ENCODE data around the gene NUDT2.
"Not testable (repeated sequence)": the region's sequence is repeated elsewhere in the genome, so short reads cannot be mapped to it uniquely, and the experiment has no call there.

NUDT2 gene

DNA sequence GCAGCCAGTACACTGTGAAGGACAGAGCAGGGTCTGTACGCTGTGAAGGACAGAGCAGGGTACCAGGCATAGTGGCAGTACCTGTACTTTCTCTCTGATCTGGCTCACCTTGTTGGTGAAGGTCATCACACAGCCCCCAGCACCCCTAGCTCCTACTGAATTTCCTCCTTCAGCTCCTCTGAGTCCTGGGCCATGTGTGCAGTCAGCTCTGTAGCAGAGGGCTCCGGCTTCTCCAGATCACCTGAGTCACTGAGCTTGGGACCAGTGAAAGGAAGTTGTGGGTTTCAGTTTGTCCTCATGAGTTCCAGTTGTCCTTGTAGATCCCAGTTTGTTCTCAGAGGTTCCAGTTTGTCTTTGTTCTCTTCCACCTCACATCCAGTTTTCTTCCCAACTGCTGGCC, 5.5 kb downstream of the NUDT2 start:
- no peak for DNase-seq (ENCODE audit: low read depth, low spot score)

DNA sequence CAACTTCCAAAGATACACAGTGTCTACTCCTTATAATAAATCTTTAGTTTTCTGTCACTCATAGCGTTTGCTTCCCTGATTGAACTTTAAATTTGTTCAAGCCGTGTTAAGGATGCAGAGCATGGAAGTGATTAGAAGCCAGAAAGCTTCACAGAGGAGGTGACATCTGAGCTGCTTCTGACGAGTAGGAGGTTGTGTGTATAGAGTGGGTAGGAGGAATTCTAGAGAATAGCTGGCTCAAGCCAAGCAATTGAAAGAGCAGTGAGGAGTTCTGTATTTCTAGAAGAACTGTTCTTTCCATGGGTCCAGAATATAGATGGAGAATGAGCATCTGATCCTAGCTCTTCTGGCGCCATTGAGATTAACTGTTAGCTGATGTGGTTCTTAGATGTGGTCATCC, 6.0 kb downstream of the NUDT2 start:
- DNase-seq (ENCODE audit: low read depth, low spot score), result no peak

DNA sequence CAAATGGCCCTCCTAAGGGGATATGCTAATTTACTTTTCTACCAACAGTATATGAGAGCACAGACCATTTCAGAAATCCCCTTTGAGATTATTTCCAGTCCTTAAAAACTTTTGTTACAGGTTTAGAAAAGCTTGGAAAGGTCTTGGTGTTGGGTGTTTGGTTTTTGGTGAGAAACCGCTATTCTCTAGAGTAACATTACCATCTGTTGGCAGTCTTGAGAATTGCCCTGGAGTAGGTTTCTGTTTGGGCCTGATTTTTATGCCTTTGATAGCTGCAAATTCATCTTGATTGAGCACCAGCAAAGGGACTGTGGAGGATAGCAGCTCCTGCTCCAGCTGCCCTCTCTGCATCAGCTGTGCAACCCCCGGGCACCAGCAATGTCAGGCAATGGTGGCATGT, 8.0 kb downstream of the NUDT2 start:
- DNase-seq (ENCODE audit: low read depth, low spot score), result no peak

DNA sequence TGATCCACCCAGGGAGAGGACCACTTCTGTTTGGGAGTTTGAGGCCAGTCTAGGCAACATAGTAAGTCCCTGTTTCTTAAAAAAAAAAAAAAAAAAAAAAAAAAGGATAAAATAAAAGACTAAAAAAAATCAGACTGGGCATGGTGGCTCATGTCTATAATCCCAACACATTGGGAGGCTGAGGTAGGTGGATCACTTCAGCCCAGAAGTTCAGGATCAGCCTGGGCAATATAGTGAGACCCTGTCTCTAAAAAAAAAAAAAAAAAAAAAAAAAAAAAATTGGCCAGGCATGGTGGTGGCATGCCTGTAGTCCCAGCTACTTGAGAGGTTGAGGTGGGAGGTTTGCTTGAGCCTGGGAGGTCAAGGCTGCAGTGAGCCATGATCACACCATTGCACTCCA, 8.7 kb downstream of the NUDT2 start:
- DNase-seq (ENCODE audit: low read depth, low spot score), result not testable (repeated sequence)

DNA sequence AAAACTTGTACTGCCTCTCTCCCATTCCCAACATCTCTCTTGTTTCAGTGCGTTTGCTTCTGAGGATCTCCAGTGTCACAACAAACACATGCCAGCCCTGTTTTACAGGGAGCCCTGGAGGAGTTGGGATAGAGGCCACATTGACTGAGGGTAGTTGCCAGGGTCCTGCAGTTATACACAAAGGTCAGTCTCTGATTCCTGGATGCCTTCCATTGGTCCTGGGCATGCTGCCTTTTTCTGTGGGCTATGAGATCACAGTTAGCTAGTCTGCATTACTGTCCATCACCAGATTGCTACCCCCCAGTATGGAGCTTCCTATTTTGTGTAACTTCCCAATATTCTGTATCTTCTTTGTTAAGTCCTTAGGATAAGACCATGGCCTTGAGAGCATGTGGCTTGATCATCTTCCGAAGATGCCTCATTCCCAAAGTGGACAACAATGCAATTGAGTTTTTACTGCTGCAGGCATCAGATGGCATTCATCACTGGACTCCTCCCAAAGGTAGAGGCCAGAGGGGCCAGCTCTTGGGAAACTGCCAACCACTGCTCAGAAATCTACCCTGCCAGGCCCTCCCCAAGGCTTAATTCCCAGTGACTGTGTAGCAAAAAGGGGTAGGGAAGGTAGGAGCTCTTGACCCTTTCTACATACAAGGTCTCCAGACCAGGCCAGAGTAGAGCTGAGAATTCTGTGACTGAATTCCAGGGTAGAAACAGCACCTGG, 9.5 kb downstream of the NUDT2 start:
- no peak for DNase-seq (ENCODE audit: low read depth, low spot score)

DNA sequence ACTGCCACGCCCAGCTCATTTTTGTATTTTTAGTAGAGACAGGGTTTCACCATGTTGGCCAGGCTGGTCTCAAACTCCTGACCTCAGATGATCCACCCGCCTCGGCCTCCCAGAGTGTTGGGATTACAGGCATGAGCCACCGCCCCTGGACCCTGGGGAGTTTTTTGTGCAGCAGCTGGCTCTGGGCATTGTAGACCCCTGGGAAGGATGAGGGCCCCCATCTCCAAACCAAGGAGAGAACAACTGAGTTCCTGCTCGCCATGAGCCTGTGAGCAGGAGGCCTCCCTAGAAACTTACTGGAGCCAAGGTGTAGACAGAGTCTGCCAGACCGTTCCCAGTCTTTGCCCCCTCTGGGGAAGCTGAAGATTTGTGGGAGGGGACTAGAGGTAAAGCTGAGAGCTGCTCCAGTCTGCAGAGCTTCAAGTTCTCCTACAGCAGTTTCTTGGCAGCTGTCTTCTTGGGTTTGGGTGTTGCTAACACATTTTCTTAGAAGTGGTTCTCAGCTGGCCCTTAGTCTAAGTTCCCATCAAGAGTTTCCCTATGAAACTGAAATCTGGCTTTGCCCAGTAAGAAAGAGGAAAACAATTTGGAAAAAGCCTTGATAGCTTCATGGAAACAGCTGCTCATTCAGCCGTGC, 12.4 kb downstream of the NUDT2 start:
- DNase-seq (ENCODE audit: low read depth, low spot score), result no peak

DNA sequence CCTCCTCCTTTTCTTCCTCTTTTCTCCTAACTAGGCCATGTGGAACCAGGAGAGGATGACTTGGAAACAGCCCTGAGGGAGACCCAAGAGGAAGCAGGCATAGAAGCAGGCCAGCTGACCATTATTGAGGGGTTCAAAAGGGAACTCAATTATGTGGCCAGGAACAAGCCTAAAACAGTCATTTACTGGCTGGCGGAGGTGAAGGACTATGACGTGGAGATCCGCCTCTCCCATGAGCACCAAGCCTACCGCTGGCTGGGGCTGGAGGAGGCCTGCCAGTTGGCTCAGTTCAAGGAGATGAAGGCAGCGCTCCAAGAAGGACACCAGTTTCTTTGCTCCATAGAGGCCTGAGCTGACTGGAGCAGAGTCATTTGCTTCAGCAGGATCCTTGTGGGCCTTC, 13.7 kb downstream of the NUDT2 start:
- DNase-seq (ENCODE audit: low read depth, low spot score), result no peak

DNA sequence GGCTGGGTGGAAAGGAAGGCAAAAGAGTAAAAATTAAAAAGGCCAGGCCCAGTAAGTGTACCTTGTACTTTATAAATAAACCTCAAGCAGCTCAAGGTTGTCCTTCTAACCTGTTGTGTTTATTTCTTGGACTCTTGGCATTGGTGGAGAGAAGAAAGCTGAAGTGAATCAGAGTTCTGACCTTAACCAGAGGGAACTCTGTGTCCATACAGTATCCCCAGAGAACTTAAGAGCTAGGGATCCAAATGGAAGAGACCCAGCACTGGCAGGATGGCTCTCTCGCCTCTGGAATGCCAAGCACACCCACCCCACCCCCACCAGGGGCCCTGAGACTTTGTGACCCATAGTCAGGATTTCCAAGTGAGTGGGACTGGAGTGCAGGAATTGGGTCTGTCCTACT, 14.2 kb downstream of the NUDT2 start:
- no peak for DNase-seq (ENCODE audit: low read depth, low spot score)

DNA sequence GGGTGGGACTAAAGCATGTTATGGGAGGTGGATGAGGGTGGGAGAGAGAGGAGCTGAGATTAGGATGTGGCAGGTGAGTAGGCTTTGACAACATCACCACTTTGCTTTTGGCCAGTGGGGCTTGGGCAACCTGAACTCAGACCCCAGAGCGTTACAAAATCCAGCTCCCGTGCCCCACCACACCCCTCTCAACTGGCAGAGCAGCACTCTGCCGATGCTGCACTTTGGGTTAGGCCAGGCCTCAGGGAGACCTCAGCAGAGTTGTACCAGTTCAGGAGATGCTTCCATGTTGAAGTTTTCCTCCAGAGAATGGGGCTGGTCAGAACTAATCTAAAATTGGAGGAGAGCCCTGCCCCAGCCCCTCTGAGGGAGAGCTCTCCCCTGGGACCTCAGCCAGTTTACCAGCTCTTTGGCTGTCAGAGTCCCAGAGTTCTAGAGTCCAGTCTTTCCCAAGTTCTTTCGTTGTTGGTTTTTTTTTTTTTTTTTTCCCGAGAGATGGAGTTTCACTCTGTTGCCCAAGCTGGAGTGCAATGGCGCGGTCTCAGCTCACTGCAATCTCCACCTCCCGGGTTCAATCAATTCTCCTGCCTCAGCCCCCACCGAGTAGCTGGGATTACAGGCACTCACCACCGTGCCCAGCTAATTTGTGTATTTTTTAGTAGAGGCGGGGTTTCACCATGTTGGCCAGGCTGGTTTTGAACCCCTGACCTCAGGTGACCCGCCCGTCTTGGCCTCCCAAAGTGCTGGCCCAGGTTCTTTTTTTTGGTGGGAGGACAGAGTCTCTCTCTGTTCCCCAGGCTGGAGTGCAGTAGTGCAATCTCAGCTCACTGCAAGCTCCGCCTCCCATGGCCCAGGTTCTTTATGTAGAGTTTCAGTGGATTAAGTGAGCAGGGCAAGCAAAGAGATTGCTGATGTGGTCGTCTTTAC, 17.8 kb downstream of the NUDT2 start:
- no peak for DNase-seq (ENCODE audit: low read depth, low spot score)

DNA sequence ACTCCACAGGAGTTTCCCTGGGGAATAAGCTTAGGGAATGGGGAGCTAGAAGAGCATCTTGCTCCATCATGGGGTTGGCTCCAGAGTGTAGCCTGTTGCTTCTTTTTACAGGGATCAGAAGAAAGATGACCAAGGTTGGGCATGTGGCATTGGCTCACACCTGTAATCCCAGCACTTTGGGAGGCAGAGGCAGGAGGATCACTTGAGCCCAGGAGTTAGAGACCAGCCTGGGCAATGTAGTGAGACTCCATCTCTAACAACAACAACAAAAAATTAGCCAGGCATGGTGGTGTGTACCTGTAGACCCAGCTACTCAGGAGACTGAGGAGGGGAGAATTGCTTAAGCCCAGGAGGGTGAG, 18.4 kb downstream of the NUDT2 start:
- DNase-seq (ENCODE audit: low read depth, low spot score), result no peak

DNA sequence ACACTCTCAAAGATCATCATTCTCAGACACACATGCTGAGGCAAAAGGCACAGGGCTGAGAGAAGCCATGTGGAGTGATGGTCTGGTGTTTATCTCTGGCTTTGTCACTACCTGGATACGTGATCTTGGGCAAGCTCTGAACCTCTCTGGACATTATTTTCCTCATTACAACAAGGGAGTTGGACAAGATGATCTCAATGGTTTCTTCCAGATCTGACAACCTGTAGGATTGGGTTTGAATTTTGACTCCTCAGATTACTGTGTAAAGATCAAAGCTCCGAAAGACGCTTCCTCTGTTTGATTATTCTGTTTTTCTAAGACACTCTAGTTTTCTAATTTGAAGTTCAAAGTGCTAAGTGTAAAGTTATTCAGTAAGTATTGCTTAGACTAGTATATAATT, 20.0 kb downstream of the NUDT2 start:
- no peak for DNase-seq (ENCODE audit: low read depth, low spot score)

DNA sequence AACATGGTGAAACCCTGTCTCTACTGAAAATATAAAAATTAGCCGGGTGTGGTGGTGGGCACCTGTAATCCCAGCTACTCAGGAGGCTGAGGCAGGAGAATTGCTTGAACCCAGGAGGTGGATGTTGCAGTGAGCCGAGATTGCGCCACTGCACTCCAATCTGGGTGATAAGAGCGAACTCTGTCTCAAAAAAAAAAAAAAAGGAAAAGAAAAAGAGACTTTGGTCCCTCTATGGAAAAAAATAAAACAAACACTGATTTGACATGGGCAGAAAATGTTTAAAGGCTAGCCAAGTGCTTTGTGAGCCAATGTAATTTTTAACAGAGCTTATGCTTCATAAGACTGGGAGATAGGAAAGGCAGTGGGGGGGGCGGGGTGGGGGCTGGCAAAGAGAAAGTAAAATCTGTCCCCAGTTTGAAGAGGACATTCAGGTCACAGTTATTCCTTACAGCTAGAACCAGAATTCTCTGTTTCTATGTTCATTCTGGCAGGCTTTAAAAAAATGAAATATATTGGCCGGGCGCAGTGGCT, 22.8 kb downstream of the NUDT2 start:
- not testable (repeated sequence) for DNase-seq (ENCODE audit: low read depth, low spot score)

DNA sequence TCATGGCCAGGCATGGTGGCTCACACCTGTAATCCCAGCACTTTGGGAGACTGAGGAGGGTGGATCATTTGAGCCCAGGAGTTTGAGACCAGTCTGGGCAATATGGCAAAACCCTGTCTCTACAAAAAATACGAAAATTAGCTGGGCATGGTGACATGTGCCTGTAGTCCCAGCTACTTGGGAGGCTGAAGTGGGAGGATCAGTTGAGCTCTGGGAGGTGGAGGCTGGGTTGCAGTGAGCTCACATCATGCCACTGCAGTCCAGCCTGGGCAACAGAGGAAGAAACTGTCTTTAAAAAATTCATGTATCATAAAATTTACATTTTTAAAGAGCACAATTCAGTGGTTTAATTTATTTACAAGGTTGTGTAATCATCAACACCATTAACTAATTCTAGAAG, 23.6 kb downstream of the NUDT2 start:
- not testable (repeated sequence) for DNase-seq (ENCODE audit: low read depth, low spot score)

DNA sequence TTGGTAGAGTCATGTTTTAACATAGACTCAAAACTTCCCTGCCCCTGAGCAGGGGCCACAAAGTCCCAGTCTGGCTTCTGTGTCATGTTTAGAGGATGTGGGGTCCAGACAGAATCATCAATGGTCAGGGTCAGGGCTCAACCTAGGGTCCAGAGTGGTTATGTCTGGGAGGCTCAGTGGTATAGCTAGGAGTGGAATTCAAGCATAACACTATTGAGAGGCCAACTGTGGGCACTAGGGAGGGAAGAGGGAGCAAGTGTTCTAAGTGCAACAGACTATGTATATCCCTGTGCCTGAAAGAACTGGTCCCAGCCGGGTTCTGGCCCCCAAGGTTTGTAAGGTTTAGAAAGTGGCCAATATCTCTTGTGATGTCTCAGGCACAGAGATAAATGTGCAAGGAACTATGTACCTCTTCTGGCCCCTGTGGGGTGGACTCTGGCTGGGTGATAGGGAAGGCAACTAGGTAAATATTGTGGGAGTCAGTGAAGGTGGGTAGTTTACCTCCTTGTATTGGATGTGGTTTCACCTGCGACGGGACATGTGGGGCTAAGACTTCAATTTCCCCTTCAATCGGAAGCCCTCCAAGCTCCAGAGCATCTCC, 33.3 kb downstream of the NUDT2 start:
- no peak for DNase-seq (ENCODE audit: low read depth, low spot score)

DNA sequence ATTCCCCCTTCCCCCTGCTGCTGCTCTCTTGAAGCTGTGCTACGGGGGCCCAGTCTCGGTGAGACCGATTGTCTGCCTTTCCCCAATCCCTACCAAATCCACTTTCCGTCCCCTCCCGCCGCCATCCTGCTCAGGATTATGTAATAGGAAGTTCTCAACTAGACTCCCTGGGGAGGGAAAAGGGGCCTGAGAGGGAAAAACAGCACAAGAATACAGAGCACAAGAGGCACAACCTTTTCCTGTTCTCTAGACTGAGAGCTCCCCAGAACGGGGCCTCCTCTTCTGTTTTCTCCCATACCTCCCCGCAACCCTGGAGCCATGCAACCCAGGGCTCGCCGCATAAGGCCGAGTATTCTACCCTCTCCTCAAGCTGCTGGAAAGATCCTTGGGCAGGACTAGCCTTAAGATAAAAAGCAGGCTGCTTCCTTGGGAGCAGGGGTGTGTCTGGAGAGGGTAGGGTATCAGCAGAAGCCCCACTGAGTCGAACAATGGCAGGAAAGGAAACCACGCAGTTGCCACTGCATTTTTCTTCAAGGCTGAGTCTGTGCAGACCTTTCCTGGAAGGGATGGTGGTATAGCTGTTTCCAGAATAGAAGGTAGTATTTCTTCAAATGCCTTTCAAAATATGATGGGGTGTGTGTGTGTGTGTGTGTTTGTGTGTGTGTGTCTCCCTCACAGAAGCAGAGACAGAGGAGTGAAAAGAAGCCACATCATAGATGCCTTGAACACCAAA, 34.4 kb downstream of the NUDT2 start:
- DNase-seq (ENCODE audit: low read depth, low spot score), result no peak

DNA sequence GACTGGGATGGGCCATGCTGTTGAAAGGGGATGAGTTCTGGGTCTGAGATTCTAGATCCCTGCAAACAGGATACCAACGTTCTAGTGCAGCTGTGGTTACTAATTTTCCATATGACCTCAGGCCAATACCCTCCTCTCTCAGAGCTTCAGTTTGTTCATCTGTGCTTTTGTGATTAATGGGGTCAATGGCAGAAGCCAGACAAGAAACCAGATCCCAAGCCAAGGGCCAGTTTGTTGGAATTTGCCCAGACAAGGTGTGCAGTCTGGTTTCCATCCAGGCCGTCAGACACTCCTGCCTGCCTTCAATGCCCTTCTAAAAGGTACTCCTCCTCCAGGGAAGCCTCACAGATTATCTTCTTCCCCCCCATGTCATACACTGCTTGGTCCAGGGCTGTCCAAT, 35.9 kb downstream of the NUDT2 start:
- no peak for DNase-seq (ENCODE audit: low read depth, low spot score)

DNA sequence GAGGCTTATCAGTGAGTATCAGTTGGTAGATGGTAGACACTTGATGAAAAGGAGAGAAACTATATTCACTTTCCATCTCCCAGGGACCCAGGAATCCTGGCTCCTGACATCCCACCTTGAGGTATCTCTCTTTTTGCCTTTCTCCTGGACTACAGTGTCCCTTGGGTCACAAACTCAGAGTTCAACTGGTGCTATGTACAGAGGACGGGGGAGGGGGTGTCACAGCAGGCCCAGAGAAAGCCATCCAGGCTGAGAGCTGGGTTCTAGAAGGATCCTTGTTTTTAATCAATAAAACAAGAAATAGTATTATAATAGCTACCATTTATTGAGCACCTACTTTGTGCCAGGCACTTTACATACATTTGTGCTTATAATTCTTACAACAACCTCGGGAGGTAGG, 37.0 kb downstream of the NUDT2 start:
- DNase-seq (ENCODE audit: low read depth, low spot score), result no peak

DNA sequence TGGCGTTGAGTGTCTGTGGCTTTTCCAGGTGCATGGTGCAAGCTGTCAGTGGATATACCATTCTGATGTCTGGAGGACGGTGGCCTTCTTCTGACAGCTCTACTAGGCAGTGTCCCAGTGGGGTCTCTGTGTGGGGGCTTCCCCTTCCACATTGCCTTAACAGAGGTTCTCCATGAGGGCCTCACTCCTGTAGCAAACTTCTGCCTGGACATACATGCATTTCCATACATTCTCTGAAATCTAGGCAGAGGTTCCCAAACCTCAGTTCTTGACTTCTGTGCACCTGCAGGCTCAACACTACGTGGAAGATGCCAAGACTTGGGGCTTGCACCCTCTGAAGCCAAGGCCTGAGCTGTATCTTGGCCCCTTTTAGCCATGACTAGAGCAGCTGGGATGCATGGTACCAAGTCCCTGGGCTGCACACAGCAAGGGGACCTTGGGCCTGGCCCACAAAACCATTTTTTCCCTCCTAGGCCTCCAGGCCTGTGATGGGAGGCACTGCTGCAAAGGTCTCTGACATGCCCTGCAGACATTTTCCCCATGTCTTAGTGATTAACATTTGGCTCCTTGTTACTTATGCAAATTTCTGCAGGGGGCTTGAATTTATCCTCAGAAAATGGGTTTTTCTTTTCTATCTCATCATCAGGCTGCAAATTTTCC, 38.5 kb downstream of the NUDT2 start:
- not testable (repeated sequence) for DNase-seq (ENCODE audit: low read depth, low spot score)

DNA sequence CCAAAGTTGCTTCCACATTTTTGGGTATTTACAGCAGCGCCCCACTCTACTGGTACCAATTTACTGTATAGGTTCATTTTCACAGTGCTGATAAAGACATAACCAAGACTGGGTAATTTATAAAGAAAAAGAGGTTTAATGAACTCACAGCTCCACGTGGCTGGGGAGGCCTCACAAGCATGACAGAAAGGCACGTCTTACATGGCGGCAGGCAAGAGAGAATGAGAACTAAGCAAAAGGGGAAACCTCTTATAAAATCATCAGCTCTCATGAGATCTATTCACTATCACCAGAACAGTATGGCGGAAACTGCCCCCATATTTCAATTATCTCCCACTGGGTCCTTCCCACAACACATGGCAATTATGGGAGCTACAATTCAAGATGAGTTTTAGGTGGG, 39.4 kb downstream of the NUDT2 start:
- not testable (repeated sequence) for DNase-seq (ENCODE audit: low read depth, low spot score)

DNA sequence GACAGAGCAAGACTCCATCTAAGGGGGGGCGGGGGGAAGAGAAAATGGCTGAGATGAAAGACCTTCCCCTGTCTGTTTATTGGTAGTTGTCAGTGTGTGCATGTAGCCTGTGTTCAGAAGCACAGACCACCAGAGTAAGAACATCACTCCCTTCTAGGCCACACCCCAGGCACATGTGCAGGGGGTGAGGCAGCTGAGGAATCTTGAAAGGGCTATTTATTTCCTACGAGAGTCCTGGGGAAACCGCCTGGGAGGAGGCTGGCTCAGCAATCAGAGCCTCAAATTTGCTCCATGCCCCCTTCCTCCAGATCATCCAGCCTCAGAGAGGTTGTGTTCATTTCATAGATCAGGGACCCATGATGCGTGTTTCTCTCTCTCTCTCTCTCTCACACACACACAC, 40.3 kb downstream of the NUDT2 start:
- no peak for DNase-seq (ENCODE audit: low read depth, low spot score)

All from iPS DF 19.7 (cell line).